Measurements from ENCODE around the gene FHIP1B.
"Not testable (repeated sequence)": the region's sequence is repeated elsewhere in the genome, so short reads cannot be mapped to it uniquely, and the experiment has no call there.

FHIP1B gene

GRCh38 chr11:6234387-6235107 is at the start of gene FHIP1B:
Gene FHIP1B (minus strand): TSS chr11:6234636. CDS start chr11:6224516, 10,120 bp downstream.
- peak; percentile 100 for DNase-seq (ENCODE audit: low spot score)

- DNase-seq (ENCODE audit: low spot score) = no peak
These were observed 49.1 kb upstream of the FHIP1B start for GRCh38 chr11:6283453-6284023.

GRCh38 chr11:6280809-6281208 is 46.4 kb upstream of the FHIP1B start:
- DNase-seq (ENCODE audit: low spot score) = not testable (repeated sequence)

GRCh38 chr11:6273188-6273587 is 38.8 kb upstream of the FHIP1B start:
- no peak for DNase-seq (ENCODE audit: low spot score)

GRCh38 chr11:6271598-6271997 is 37.2 kb upstream of the FHIP1B start:
- DNase-seq (ENCODE audit: low spot score) = no peak

- DNase-seq (ENCODE audit: low spot score) = no peak
These were observed 36.3 kb upstream of the FHIP1B start for GRCh38 chr11:6270584-6271246.

GRCh38 chr11:6269994-6270393 is 35.6 kb upstream of the FHIP1B start:
- DNase-seq (ENCODE audit: low spot score) = no peak

- DNase-seq (ENCODE audit: low spot score) = no peak
These were observed 34.4 kb upstream of the FHIP1B start for GRCh38 chr11:6268820-6269219.

- DNase-seq (ENCODE audit: low spot score) = no peak
These were observed 29.2 kb upstream of the FHIP1B start for GRCh38 chr11:6263662-6264061.

- DNase-seq (ENCODE audit: low spot score) = no peak
These were observed 25.8 kb upstream of the FHIP1B start for GRCh38 chr11:6260207-6260726.

- no peak for DNase-seq (ENCODE audit: low spot score)
These were observed 24.2 kb upstream of the FHIP1B start for GRCh38 chr11:6258571-6259081.

GRCh38 chr11:6258141-6258540 is 23.7 kb upstream of the FHIP1B start:
- DNase-seq (ENCODE audit: low spot score) = no peak

GRCh38 chr11:6253197-6253596 is 18.8 kb upstream of the FHIP1B start:
- DNase-seq (ENCODE audit: low spot score) = no peak

- DNase-seq (ENCODE audit: low spot score) = no peak
These were observed 17.6 kb upstream of the FHIP1B start for GRCh38 chr11:6251990-6252473.

GRCh38 chr11:6251120-6251733 is 16.8 kb upstream of the FHIP1B start:
- DNase-seq (ENCODE audit: low spot score) = peak; percentile 63

GRCh38 chr11:6249770-6250555 is 15.5 kb upstream of the FHIP1B start:
- DNase-seq (ENCODE audit: low spot score) = no peak

- not testable (repeated sequence) for DNase-seq (ENCODE audit: low spot score)
These were observed 14.5 kb upstream of the FHIP1B start for GRCh38 chr11:6248897-6249296.

GRCh38 chr11:6248248-6248647 is 13.8 kb upstream of the FHIP1B start:
- no peak for DNase-seq (ENCODE audit: low spot score)

GRCh38 chr11:6245536-6245935 is 11.1 kb upstream of the FHIP1B start:
- no peak for DNase-seq (ENCODE audit: low spot score)

GRCh38 chr11:6241316-6241715 is 6.9 kb upstream of the FHIP1B start:
- no peak for DNase-seq (ENCODE audit: low spot score)

GRCh38 chr11:6240781-6241180 is 6.3 kb upstream of the FHIP1B start:
- no peak for DNase-seq (ENCODE audit: low spot score)

Data from NAMALWA (cell line).